Body of pancreas (tissue), 4 donors: ENCODE data around the gene MBD3L2. TPM values are rescaled to one million over a fixed set of nuclear protein-coding genes. Genes with fewer than 3 reads are reported as not detected.

ENCODE experiments used
- ATAC-seq: fragments of 150-250 bp; one replicate; pipeline ENCODE4 v1.9.1; 2016
- DNase-seq, 4 donors: peaks; one replicate each; pipeline ENCODE4 v3.0.0-alpha.2; 2019
- H3K27ac ChIP-seq, 4 donors: fragments of 200-600 bp; sonication (generic); 1 replicate in 3 of 4; 2 replicates in 1 of 4; pipeline versions ENCODE4 v1.5.1 to v1.6.1; 2016 to 2019; ENCODE audit warnings: mild to moderate bottlenecking in 1 of 4, mixed read lengths in 1 of 4, moderate library complexity in 1 of 4
- H3K27me3 ChIP-seq, 2 donors: fragments of 200-600 bp; sonication (generic); one replicate each; pipeline ENCODE4 v1.6.0; 2016; ENCODE audit warnings: mild to moderate bottlenecking in 1 of 2
- H3K36me3 ChIP-seq, 2 donors: fragments of 200-600 bp; sonication (generic); replicated peaks in 1 of 2; 2 replicates each; pipeline ENCODE4 v1.5.1; 2016; ENCODE audit warnings: low read depth in 2 of 2; ENCODE audit not compliant: insufficient read depth in 1 of 2
- H3K4me1 ChIP-seq: fragments of 200-600 bp; sonication (generic); one replicate; pipeline ENCODE4 v1.6.0; 2016
- H3K4me3 ChIP-seq, 2 donors: fragments of 200-600 bp; sonication (generic); 1 replicate in 1 of 2; 2 replicates in 1 of 2; pipeline ENCODE4 v1.5.1; 2016 to 2019
- H3K9me3 ChIP-seq, 3 donors: fragments of 200-600 bp; sonication (generic); 1 replicate in 2 of 3; 2 replicates in 1 of 3; pipeline ENCODE4 v1.5.1; 2016
- CTCF ChIP-seq, 7 experiments: fragments of 450-650 bp in 4 of 7; fragments of 200-600 bp in 3 of 7; sonication (generic) in 3 of 7; IDR thresholded peaks; one replicate each; pipeline ENCODE4 v1.5.1; 2016 to 2019; ENCODE audit warnings: antibody characterized with exemption in 7 of 7
- POLR2A ChIP-seq, 3 donors: fragments of 450-650 bp; IDR thresholded peaks; one replicate each; pipeline ENCODE4 v1.6.1; 2016; ENCODE audit warnings: antibody characterized with exemption in 3 of 3, mild to moderate bottlenecking in 2 of 3
- WGBS, 2 donors: methylation state at CpG; one replicate each; pipeline ENCODE4 v1.1.5; 2017; 5-methylcytosine and 5-hydroxymethylcytosine counted together
- intact Hi-C: fragments of 100-400 bp; cut with DNase I; formaldehyde crosslinking; loops from one replicate; pipeline ENCODE4 v1.15.1; 2023
- total RNA-seq, 2 donors: library from RNA; depleted of rRNA; stranded (reverse); fragments of >200 nt; gene quantifications; one replicate each; pipeline ENCODE4 v1.1.0, GENCODE V29; 2016

MBD3L2 gene
- total RNA-seq, 2 donors from 2014 or later = not detected

DNA sequence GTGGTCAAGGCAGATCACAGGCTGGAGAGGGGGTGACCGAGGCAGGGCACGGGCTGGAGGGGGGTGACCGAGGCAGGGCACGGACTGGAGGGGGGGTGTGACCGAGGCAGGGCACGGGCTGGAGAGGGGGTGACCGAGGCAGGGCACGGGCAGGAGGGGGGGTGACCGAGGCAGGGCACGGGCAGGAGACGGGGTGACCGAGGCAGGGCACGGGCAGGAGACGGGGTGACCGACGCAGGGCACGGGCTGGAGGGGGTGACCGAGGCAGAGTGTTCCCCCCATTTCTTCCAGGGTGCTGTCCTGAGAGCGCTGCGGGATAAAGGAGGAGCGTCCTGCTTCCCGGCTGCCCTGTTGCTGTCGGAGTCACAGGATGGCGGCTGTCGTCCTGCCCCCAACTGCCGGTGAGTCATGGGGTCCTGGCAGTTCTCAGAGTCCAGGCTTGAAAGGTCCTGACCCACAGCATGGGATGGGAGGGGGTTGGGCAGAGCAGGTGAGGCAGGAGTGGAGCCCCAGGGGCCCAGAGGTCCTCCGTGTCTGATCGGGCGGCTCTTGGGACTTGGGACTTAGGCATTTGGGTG lies 25.7 kb downstream of the MBD3L2 start:
- Histone ChIP-seq H3K36me3 (peaks cover 33 to 62% of the 10 kb centered on the region in 2 donors), H3K4me1 (peaks cover 11% of the 10 kb centered on the region), H3K27ac (no peak overlapping the region), H3K9me3 (peaks cover 0 to 23% (median 2%) of the 10 kb centered on the region in 3 donors), H3K27me3 (no peaks in the 10 kb centered on the region), H3K4me3 (no peak overlapping the region)
- intact Hi-C loops = no loop called here
- ATAC-seq (no peak), DNase-seq (no peak)
- TF ChIP-seq CTCF (IDR thresholded peaks at IDR 0.05) (no peak), POLR2A (IDR thresholded peaks at IDR 0.05) (no peak)
- 94 to 98% methylated on average over 27 of the region's 29 CpGs for WGBS, 2 donors

- 95 to 98% methylated on average over 6 of the region's 6 CpGs for WGBS, 2 donors
- Histone ChIP-seq H3K36me3 (peaks cover 47 to 73% of the 10 kb centered on the region in 2 donors), H3K27ac (no peak overlapping the region), H3K9me3 (peaks cover 0 to 36% (median 2%) of the 10 kb centered on the region in 3 donors), H3K4me1 (no peaks in the 10 kb centered on the region), H3K4me3 (no peak overlapping the region), H3K27me3 (no peaks in the 10 kb centered on the region)
- TF ChIP-seq CTCF (IDR thresholded peaks at IDR 0.05) (no peak), POLR2A (IDR thresholded peaks at IDR 0.05) (no peak)
- DNase-seq (no peak), ATAC-seq (no peak)
- intact Hi-C loops = no loop called here
These were observed 27.0 kb downstream of the MBD3L2 start for GRCh38 chr19:7076151-7076550.

- no peaks in the 10 kb centered on the region for H3K27me3 ChIP-seq
- no peak for ATAC-seq
- H3K4me3 ChIP-seq = no peak overlapping the region
- DNase-seq = no peak
- intact Hi-C loops = no loop called here
- H3K4me1 ChIP-seq = no peaks in the 10 kb centered on the region
- no peak overlapping the region for H3K27ac ChIP-seq
- H3K36me3 ChIP-seq = peaks cover 62 to 79% of the 10 kb centered on the region in 2 donors
- TF ChIP-seq POLR2A (IDR thresholded peaks at IDR 0.05) (no peak), CTCF (IDR thresholded peaks at IDR 0.05) (no peak)
- WGBS, 2 donors = 96% methylated on average over 2 of the region's 2 CpGs
- H3K9me3 ChIP-seq = peaks cover 0 to 55% (median 2%) of the 10 kb centered on the region in 3 donors
These were observed 28.9 kb downstream of the MBD3L2 start for GRCh38 chr19:7078008-7078407.

- ATAC-seq = no peak
- 95 to 96% methylated on average over 15 of the region's 15 CpGs for WGBS, 2 donors
- H3K36me3 ChIP-seq = peaks cover 54 to 61% of the 10 kb centered on the region in 2 donors
- H3K27ac ChIP-seq = no peak overlapping the region
- DNase-seq = no peak
- no peaks in the 10 kb centered on the region for H3K4me1 ChIP-seq
- TF ChIP-seq POLR2A (IDR thresholded peaks at IDR 0.05) (no peak), CTCF (IDR thresholded peaks at IDR 0.05) (no peak)
- intact Hi-C loops = no loop called here
- H3K4me3 ChIP-seq = no peak overlapping the region
- peaks cover 0 to 74% (median 4%) of the 10 kb centered on the region in 3 donors for H3K9me3 ChIP-seq
- no peaks in the 10 kb centered on the region for H3K27me3 ChIP-seq
These were observed 34.2 kb downstream of the MBD3L2 start for GRCh38 chr19:7083076-7083956.
